ENCODE measurements around the gene PTPN9.
"Not testable (repeated sequence)": the region's sequence is repeated elsewhere in the genome, so short reads cannot be mapped to it uniquely, and the experiment has no call there.

The PTPN9 gene

DNA sequence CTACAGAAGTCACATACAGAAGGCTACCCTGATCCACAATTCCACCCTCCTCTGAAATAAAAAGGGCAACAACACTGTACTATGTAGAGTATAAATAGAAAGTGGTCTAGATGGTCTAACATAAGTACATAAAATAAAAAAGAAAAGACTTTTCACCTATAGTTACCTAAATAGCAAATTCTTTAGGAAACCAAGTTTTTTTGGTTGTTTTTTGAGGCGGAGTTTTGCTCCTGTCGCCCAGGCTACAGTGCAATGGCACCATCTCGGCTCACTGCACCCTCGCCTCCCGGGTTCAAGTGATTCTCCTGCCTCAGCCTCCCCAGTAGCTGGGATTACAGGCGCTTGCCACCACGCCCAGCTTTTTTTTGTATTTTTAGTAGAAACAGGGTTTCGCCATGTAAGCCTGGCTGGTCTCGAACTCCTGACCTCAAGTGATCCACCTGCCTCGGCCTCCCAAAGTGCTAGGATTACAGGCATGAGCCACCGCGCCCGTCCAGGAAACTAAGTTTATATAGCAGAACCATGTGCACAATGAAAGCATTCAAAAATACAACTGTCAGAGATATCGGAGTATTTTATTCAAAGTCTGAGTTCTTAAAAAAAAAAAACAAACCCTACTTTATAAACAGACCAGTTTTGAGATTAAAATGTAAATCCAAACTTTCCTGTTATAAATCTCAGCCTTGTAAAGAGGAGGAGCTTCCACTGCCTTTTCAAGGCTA is 129.4 kb downstream of the PTPN9 start:
- H3K27ac ChIP-seq: peak overlapping the region; percentile 95
- TF ChIP-seq ZFX (IDR thresholded peaks at IDR 0.05) (no peak), CTCF (conservative IDR thresholded peaks at IDR 0.05) (no peak)

- H3K27ac ChIP-seq: not testable (repeated sequence)
These were observed 130.9 kb downstream of the PTPN9 start for GRCh38 chr15:75448171-75448570.

- TF ChIP-seq ZFX (IDR thresholded peaks at IDR 0.05) (no peak), CTCF (conservative IDR thresholded peaks at IDR 0.05) (no peak)
- no peak overlapping the region for H3K27ac ChIP-seq
These were observed 133.0 kb downstream of the PTPN9 start for GRCh38 chr15:75446151-75446550.

GRCh38 chr15:75445324-75445723 is 133.8 kb downstream of the PTPN9 start:
- H3K27ac ChIP-seq: not testable (repeated sequence)

- H3K27ac ChIP-seq: not testable (repeated sequence)
These were observed 135.1 kb downstream of the PTPN9 start for GRCh38 chr15:75443972-75444453.

DNA sequence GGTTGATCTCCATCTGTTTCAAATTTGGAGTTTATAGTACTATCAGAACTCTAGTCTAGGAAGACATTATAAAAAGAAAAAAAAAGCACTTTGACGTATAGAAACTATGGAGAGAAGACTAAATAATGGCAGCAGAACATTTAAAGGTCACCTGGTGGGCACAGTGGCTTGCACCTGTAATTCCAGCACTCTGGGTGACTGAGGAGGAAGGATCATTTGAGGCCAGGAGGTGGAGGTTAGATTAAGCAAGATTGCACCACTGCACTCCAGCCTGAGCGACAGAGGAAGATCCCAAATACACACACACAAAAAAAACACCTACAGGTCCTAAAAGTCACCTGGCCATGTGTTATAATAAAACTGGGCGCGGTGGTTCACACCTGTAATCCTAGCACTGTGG is 141.4 kb downstream of the PTPN9 start:
- H3K27ac ChIP-seq: no peak overlapping the region
- no peak for TF ChIP-seq ZFX (IDR thresholded peaks at IDR 0.05)

- TF ChIP-seq ZFX (IDR thresholded peaks at IDR 0.05) (no peak), CTCF (conservative IDR thresholded peaks at IDR 0.05) (no peak)
- H3K27ac ChIP-seq: no peak overlapping the region
These were observed 142.2 kb downstream of the PTPN9 start for GRCh38 chr15:75436881-75437280.

- TF ChIP-seq ZFX (IDR thresholded peaks at IDR 0.05) (no peak), CTCF (conservative IDR thresholded peaks at IDR 0.05) (no peak)
- H3K27ac ChIP-seq: no peak overlapping the region
These were observed 147.4 kb downstream of the PTPN9 start for GRCh38 chr15:75431682-75432081.

GRCh38 chr15:75431270-75431669 is 147.8 kb downstream of the PTPN9 start:
- H3K27ac ChIP-seq: no peak overlapping the region

More at GRCh38 chr15:75431270-75431669, 147.8 kb downstream of the PTPN9 start:
- TF ChIP-seq ZFX (IDR thresholded peaks at IDR 0.05) (no peak), CTCF (conservative IDR thresholded peaks at IDR 0.05) (no peak)
